ENCODE measurements around the gene CITED4.

DNA sequence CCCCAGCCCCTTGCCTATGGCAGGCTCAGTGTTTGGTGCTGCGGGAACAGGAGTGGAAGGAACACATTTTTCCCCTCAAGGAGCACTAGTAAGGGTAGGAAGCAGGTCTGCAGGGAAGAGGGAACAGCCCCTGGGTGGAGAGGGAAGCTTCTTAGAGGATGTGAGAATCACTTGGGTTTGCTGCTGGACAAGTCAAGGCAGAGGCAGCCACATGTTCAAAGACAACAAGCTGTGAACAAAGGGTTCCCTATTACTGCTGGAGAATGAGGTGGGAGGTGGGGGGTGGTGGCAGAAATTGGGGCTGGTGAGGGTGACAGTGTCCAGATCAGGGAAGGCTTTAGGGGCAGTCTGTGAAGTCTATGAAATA is 24.8 kb upstream of the CITED4 start:
- TF ChIP-seq, protein P1, sequence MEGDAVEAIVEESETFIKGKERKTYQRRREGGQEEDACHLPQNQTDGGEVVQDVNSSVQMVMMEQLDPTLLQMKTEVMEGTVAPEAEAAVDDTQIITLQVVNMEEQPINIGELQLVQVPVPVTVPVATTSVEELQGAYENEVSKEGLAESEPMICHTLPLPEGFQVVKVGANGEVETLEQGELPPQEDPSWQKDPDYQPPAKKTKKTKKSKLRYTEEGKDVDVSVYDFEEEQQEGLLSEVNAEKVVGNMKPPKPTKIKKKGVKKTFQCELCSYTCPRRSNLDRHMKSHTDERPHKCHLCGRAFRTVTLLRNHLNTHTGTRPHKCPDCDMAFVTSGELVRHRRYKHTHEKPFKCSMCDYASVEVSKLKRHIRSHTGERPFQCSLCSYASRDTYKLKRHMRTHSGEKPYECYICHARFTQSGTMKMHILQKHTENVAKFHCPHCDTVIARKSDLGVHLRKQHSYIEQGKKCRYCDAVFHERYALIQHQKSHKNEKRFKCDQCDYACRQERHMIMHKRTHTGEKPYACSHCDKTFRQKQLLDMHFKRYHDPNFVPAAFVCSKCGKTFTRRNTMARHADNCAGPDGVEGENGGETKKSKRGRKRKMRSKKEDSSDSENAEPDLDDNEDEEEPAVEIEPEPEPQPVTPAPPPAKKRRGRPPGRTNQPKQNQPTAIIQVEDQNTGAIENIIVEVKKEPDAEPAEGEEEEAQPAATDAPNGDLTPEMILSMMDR (IDR thresholded peaks at IDR 0.05): no peak
- TF ChIP-seq POLR2A (IDR thresholded peaks at IDR 0.05): no peak
